ENCODE results near the gene CDC42BPG. TPM values are rescaled to one million over a fixed set of nuclear protein-coding genes. Genes with fewer than 3 reads are reported as not detected.

Gene CDC42BPG
- total and polyA plus RNA-seq, 2 donors (not counting 1 experiment from before 2014, with no cell fraction given), result 0.03 to 0.33 TPM

- no peak for TF ChIP-seq CTCF (conservative IDR thresholded peaks at IDR 0.05 in 1 of 2, IDR thresholded peaks at IDR 0.05 in 1 of 2; ENCODE audit: low read depth in 1 of 2, low read length in 2 of 2)
- no peak for TF ChIP-seq EZH2 (IDR thresholded peaks at IDR 0.05; ENCODE audit: low read length, missing control alignments)
- no peaks in the 10 kb centered on the region for H4K20me1 ChIP-seq (ENCODE audit: control insufficient read depth, extremely low read depth, insufficient read depth, low read length)
- no peak overlapping the region for H2AFZ ChIP-seq (ENCODE audit: low read length)
- H3K9ac ChIP-seq (ENCODE audit: insufficient read depth, low read length), result no peak overlapping the region
- H3K27ac ChIP-seq (ENCODE audit: insufficient read depth, low read length), result no peak overlapping the region
- no peak overlapping the region for H3K4me2 ChIP-seq (ENCODE audit: extremely low read depth, insufficient read depth, low read length)
- H3K4me3 ChIP-seq (replicated peaks in 1 of 4; ENCODE audit: control extremely low read depth in 1 of 4, insufficient read depth in 1 of 4, low read depth in 3 of 4, low read length in 4 of 4), result no peak overlapping the region
- H3K27me3 ChIP-seq (ENCODE audit: control insufficient read depth, insufficient read depth, low read length), result no peaks in the 10 kb centered on the region
- H3K9me3 ChIP-seq (ENCODE audit: control insufficient read depth, insufficient read depth, low read depth, low read length), result no peaks in the 10 kb centered on the region
- DNase-seq (ENCODE audit: low read depth in 2 of 2), result no peak
- H3K79me2 ChIP-seq (ENCODE audit: control insufficient read depth, insufficient read depth, low read length), result no peaks in the 10 kb centered on the region
- no peaks in the 10 kb centered on the region for H3K4me1 ChIP-seq (ENCODE audit: control insufficient read depth, extremely low read depth, insufficient read depth, low read length)
- no peaks in the 10 kb centered on the region for H3K36me3 ChIP-seq (ENCODE audit: control insufficient read depth, insufficient read depth, low read length)
Measured at GRCh38 chr11:64836448-64837072, 7.9 kb downstream of the CDC42BPG start.

GRCh38 chr11:64835616-64836447 is 8.6 kb downstream of the CDC42BPG start:
- Histone ChIP-seq H3K9me3 (ENCODE audit: control insufficient read depth, insufficient read depth, low read depth, low read length) (no peaks in the 10 kb centered on the region), H3K9ac (ENCODE audit: insufficient read depth, low read length) (no peak overlapping the region), H3K36me3 (ENCODE audit: control insufficient read depth, insufficient read depth, low read length) (no peaks in the 10 kb centered on the region), H2AFZ (ENCODE audit: low read length) (no peak overlapping the region), H3K27ac (ENCODE audit: insufficient read depth, low read length) (no peak overlapping the region), H3K4me2 (ENCODE audit: extremely low read depth, insufficient read depth, low read length) (no peak overlapping the region), H4K20me1 (ENCODE audit: control insufficient read depth, extremely low read depth, insufficient read depth, low read length) (no peaks in the 10 kb centered on the region), H3K79me2 (ENCODE audit: control insufficient read depth, insufficient read depth, low read length) (no peaks in the 10 kb centered on the region), H3K4me3 (replicated peaks in 1 of 4; ENCODE audit: control extremely low read depth in 1 of 4, insufficient read depth in 1 of 4, low read depth in 3 of 4, low read length in 4 of 4) (no peak overlapping the region), H3K27me3 (ENCODE audit: control insufficient read depth, insufficient read depth, low read length) (no peaks in the 10 kb centered on the region), H3K4me1 (ENCODE audit: control insufficient read depth, extremely low read depth, insufficient read depth, low read length) (no peaks in the 10 kb centered on the region)
- no peak for DNase-seq (ENCODE audit: low read depth in 2 of 2)
- TF ChIP-seq CTCF (conservative IDR thresholded peaks at IDR 0.05 in 1 of 2, IDR thresholded peaks at IDR 0.05 in 1 of 2; ENCODE audit: low read depth in 1 of 2, low read length in 2 of 2), result no peak
- no peak for TF ChIP-seq EZH2 (IDR thresholded peaks at IDR 0.05; ENCODE audit: low read length, missing control alignments)

- H3K4me3 ChIP-seq (replicated peaks in 1 of 4; ENCODE audit: control extremely low read depth in 1 of 4, insufficient read depth in 1 of 4, low read depth in 3 of 4, low read length in 4 of 4), result no peak overlapping the region
- no peak overlapping the region for H3K4me2 ChIP-seq (ENCODE audit: extremely low read depth, insufficient read depth, low read length)
- no peak for TF ChIP-seq EZH2 (IDR thresholded peaks at IDR 0.05; ENCODE audit: low read length, missing control alignments)
- H2AFZ ChIP-seq (ENCODE audit: low read length), result no peak overlapping the region
- H3K27ac ChIP-seq (ENCODE audit: insufficient read depth, low read length), result no peak overlapping the region
- H3K4me1 ChIP-seq (ENCODE audit: control insufficient read depth, extremely low read depth, insufficient read depth, low read length), result no peaks in the 10 kb centered on the region
- H3K36me3 ChIP-seq (ENCODE audit: control insufficient read depth, insufficient read depth, low read length), result no peaks in the 10 kb centered on the region
- no peaks in the 10 kb centered on the region for H4K20me1 ChIP-seq (ENCODE audit: control insufficient read depth, extremely low read depth, insufficient read depth, low read length)
- DNase-seq (ENCODE audit: low read depth in 2 of 2), result peak in 1 of 2 donors; percentile 65
- no peak overlapping the region for H3K9ac ChIP-seq (ENCODE audit: insufficient read depth, low read length)
- H3K79me2 ChIP-seq (ENCODE audit: control insufficient read depth, insufficient read depth, low read length), result no peaks in the 10 kb centered on the region
- no peaks in the 10 kb centered on the region for H3K9me3 ChIP-seq (ENCODE audit: control insufficient read depth, insufficient read depth, low read depth, low read length)
- no peaks in the 10 kb centered on the region for H3K27me3 ChIP-seq (ENCODE audit: control insufficient read depth, insufficient read depth, low read length)
Measured at GRCh38 chr11:64834723-64835615, 9.5 kb downstream of the CDC42BPG start.
